Suppressor macrophage (primary cell): ENCODE measurements around the gene MFSD2A.
"Not testable (repeated sequence)": the region's sequence is repeated elsewhere in the genome, so short reads cannot be mapped to it uniquely, and the experiment has no call there.

Source experiments
- DNase-seq, 4 experiments: peaks; one replicate each; pipeline ENCODE4 v3.0.0-alpha.2; 2020 to 2022

The MFSD2A gene

DNA sequence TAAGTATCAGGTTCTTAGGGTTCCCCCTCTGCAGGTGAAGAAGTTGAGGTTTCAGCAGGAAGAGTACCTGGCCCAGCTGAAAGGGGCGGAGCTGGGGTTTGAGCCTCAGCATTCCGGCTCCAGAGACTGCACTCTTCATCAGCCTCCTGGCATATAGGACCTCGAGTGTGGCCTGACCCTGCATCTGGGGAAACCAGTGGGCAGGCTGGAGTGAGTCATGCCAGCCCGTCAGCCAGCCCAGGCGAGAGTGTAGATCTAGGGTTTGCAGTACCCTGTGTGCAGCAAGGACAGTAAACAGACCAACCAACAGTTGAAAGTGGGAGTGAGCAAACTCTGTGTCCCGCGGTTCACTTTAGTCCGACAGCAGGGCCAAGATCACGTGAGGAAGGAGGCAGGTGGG is 14.1 kb downstream of the MFSD2A start:
- DNase-seq: peak in 3 of 4 experiments; percentile 44 to 53 (median 49)

GRCh38 chr1:39969531-39970270 is 14.8 kb downstream of the MFSD2A start:
- DNase-seq: no peak

DNA sequence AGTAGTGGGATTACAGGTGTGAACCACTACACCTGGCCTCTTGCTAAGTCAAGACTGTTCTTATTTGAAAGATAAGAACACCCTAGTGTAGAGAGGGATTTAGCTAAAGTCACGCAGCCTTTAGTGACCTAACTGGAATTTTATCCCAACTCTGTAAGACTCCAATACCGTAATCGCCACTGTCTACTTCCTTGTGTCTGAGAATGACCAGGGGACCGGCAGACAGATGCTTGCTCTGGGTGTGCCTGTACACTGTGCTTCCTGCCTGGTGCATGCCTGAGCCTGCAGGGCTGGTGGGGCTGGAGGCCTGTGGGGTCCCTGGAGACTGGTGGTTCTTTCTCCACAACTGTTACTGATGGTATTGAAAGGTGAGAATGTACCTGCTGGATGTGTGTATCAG is 15.3 kb downstream of the MFSD2A start:
- no peak for DNase-seq

- no peak for DNase-seq
Measured at GRCh38 chr1:39971138-39971537, 16.2 kb downstream of the MFSD2A start.

DNA sequence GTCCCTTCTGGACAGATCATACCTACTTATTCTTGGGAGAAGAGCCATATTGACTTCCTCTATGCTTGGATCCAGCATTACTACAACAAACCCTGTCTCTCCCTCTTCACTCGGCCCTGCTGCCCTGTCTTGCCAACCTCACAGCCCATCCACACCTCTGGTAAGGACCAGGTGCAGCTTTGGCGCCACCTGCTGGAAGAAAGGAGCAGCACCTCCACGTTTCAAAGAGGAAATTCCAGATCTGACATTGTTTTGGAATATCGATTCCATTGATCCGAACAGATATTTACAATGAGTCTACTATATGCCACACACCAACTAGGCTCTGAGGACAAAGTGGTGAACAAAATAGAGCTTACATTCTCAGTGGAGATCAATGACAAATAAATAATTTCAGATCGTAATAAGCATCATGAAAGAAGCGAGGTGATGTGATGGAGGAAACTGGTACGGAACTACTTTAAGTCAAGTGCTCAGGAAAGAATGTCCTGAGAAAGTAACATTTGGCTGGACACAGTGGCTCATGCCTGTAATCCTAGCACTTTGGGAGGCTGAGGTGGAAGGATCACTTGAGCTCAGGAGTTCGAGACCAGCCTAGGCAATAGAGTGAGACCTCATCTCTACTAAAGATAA is 18.7 kb downstream of the MFSD2A start:
- peak; percentile 77 to 88 (median 87) for DNase-seq

DNA sequence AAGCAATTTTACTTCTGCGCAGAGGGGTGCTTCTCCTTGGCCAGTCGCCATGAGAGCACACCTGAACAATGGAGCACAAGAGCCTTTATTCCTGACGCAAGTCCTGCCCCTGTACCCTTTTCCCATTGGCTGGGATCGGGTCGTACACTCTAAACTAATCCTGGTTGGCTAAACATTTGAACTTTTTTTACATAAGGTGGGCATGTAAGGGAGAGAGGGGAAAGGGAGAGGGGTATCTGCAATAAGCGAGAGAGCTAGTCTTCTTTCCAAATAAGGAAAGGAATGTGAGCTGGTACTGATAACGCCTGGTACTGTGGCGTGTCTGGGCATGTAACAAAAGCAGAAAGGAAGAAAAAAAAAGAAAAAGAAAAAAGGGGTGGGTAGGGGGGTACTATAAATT is 21.8 kb downstream of the MFSD2A start:
- no peak for DNase-seq

- no peak for DNase-seq
Measured at GRCh38 chr1:39977202-39977601, 22.3 kb downstream of the MFSD2A start.

GRCh38 chr1:39979654-39980053 is 24.7 kb downstream of the MFSD2A start:
- no peak for DNase-seq

GRCh38 chr1:39980555-39981313 is 25.8 kb downstream of the MFSD2A start:
- no peak for DNase-seq

DNA sequence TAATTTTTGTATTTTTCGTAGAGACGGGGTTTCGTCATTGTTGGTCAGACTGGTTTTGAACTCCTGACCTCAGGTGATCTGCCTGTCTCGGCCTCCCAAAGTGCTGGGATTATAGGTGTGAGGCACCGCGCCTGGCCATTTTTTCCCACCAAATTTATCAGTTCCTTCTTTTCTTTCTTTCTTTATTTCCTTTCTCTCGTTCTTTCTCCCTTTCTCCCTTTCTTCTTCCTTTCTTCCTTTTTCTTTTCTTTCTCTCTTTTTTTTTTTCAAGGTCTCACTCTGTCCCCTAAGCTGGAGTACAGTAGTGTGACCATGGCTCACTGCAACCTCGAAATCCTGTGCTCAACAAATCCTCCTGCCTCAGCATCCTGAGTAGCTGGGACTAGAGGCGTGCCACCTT is 26.4 kb downstream of the MFSD2A start:
- no peak for DNase-seq

DNA sequence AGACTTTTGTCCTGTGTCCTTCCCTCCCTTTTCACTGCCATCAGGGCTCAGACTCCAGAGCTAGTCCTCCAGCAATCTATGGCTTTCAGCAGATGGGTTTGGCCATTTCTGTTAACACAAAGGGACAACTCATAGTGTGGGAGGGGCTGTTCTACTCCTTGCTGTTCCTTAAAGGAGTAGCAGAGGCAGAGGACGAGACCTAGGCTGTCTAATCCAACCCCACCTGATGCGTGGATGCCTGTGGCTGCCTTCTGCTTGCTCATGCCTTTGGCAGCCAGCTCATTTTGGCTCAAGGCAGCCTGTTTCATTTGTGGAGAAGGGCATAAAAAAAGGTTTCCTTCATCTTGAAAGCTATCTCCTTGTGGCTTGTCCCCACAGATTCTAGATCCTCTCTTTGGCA is 27.0 kb downstream of the MFSD2A start:
- DNase-seq: no peak

DNA sequence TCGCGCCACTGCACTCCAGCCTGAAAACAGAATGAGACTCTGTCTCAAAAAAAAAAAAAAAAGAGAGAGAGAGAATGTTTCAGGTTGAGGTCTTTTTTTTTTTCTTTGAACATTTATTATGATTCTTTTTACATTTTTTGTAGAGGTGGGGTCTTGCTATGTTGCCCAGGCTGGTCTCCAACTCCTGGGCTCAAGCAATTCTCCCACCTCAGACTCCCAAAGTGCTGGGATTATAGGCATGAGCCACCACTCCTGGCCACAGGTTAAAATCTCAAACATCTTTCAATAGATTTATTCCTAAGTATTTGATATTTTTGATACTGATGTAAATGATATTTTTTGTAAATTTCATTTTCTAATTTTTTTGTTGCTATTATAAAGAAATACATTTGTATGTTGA is 29.5 kb downstream of the MFSD2A start:
- DNase-seq: not testable (repeated sequence)

DNA sequence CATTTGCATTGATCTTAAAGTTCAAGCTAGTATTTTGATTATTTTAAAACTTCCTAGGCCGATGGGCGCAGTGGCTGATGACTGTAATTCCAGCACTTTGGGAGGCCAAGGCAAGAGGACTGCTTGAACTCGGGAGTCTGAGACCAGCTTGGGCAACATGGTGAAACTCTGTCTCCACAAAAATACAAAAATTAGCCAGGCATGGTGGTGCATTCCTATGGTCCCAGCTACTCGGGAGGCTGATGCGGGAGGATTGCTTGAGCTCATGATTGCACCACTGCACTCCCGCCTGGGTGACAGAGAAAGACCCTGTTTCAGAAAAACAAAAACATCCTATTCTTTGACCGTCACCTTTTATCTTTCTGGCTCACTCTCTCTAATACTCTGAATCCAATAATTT is 30.0 kb downstream of the MFSD2A start:
- no peak for DNase-seq

GRCh38 chr1:39987869-39988268 is 32.9 kb downstream of the MFSD2A start:
- DNase-seq: no peak

- DNase-seq: no peak
Measured at GRCh38 chr1:39988618-39989343, 33.8 kb downstream of the MFSD2A start.

DNA sequence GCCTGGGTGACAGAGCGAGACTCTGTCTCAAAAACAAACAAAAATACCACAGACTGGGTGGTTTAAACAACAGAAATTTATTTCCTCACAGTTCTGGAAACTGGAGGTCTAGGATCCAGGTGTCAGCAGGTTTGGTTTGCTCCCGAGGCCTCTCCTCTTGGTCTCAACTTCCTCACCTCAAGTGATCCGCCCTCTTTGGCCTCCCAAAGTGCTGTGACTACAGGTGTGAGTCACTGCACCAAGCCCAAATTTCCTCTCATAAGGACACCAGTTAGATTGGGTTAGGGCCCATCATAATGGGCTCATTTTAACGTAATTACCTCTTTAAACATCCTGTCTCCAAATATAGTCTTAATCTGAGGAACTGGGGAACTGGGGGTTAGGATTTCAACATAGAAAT is 35.5 kb downstream of the MFSD2A start:
- no peak for DNase-seq

- peak; percentile 59 to 85 (median 76) for DNase-seq
Measured at GRCh38 chr1:39992234-39992633, 37.3 kb downstream of the MFSD2A start.

DNA sequence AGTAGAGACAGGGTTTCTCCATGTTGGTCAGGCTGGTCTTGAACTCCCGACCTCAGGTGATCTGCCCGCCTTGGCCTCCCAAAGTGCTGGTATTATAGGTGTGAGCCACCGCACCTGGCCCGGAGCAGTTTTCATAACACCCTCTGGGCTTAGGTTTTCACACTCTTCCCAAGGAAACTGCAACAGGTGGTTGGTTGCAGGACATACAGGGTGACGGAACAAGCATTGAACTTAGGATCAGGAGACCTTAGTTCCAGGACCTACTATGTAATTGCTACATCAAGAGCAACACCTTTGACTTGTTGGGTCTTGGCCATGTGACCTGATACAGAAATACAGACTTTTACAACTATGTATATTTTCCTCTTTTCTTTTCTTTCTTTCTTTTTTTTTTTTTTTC is 37.9 kb downstream of the MFSD2A start:
- no peak for DNase-seq

- DNase-seq: peak in 2 of 4 experiments; percentile 28 to 39
Measured at GRCh38 chr1:39995973-39996393, 41.0 kb downstream of the MFSD2A start.

GRCh38 chr1:39996396-39997004 is 41.6 kb downstream of the MFSD2A start:
- no peak for DNase-seq

- DNase-seq: no peak
Measured at GRCh38 chr1:40001456-40001855, 46.5 kb downstream of the MFSD2A start.
